Kidney (tissue), 14 donors: ENCODE results near the gene TRAPPC3L. TPM values are rescaled to one million over a fixed set of nuclear protein-coding genes. Genes with fewer than 3 reads are reported as not detected.

ENCODE experiments used
- DNase-seq, 5 donors: peaks; one replicate each; pipeline ENCODE4 v3.0.0-alpha.2; 2013 to 2020
- FAIRE-seq: peaks from 2 replicates; lab custom pipeline; 2012; peaks lifted over from hg19 to GRCh38; lab: Jason Lieb, UNC
- H3K27ac ChIP-seq, 2 donors: one replicate each; pipeline ENCODE4 v1.7.0; 2013; ENCODE audit warnings: low read depth in 2 of 2, low read length in 2 of 2, inconsistent platforms in 1 of 2
- H3K27me3 ChIP-seq: one replicate; pipeline ENCODE4 v1.7.1; 2013; ENCODE audit warnings: low read length, inconsistent platforms; ENCODE audit not compliant: control insufficient read depth, insufficient read depth
- H3K36me3 ChIP-seq, 3 donors: one replicate each; pipeline versions ENCODE4 v1.7.0 to v1.7.1; 2013; ENCODE audit warnings: low read length in 3 of 3, control low read depth in 1 of 3, inconsistent platforms in 1 of 3; ENCODE audit not compliant: insufficient read depth in 3 of 3, control insufficient read depth in 2 of 3
- H3K4me1 ChIP-seq, 3 donors: one replicate each; pipeline versions ENCODE4 v1.7.0 to v1.7.1; 2013; ENCODE audit warnings: low read length in 3 of 3, inconsistent platforms in 1 of 3, low read depth in 1 of 3; ENCODE audit not compliant: control insufficient read depth in 2 of 3, insufficient read depth in 2 of 3
- H3K4me3 ChIP-seq, 3 donors: one replicate each; pipeline versions ENCODE4 v1.7.0 to v1.8.1; 2013; ENCODE audit warnings: low read length in 3 of 3, control low read depth in 1 of 3, inconsistent platforms in 1 of 3
- H3K9ac ChIP-seq, 3 donors: one replicate each; pipeline versions ENCODE4 v1.7.0 to v1.7.1; 2013; ENCODE audit warnings: low read length in 3 of 3, control low read depth in 1 of 3, inconsistent platforms in 1 of 3
- H3K9me3 ChIP-seq, 3 donors: one replicate each; pipeline versions ENCODE4 v1.7.0 to v1.7.1; 2013; ENCODE audit warnings: low read length in 3 of 3, control low read depth in 1 of 3, inconsistent platforms in 1 of 3; ENCODE audit not compliant: control insufficient read depth in 2 of 3, insufficient read depth in 1 of 3
- CTCF ChIP-seq: IDR thresholded peaks from 3 replicates; pipeline ENCODE4 v1.5.1; 2012; ENCODE audit warnings: mild to moderate bottlenecking, moderate library complexity, borderline replicate concordance; ENCODE audit not compliant: insufficient read depth; ENCODE audit errors: extremely low read depth
- intact Hi-C: fragments of 100-400 bp; cut with DNase I; formaldehyde crosslinking; loops from one replicate; pipeline ENCODE4 v1.11.1; 2022
- polyA plus RNA-seq: library from polyadenylated mRNA; stranded (reverse); fragments of 350-450 nt; fragmentation: Illumina TruSeq; extraction: RNeasy Lipid Tissue Mini Kit (QIAGEN cat#74804); gene quantifications from one replicate; pipeline ENCODE4 v1.2.3, GENCODE V29; 2014; ENCODE audit warnings: low read depth, low replicate concordance; ENCODE audit not compliant: insufficient read depth
- total RNA-seq: library from RNA; stranded (reverse); fragmentation: NEBNext Ultra II Directional; extraction: Animal tissue kit (Norgen Biotek cat#: 25700); gene quantifications from one replicate; pipeline ENCODE4 v1.2.1, GENCODE V29; 2021
- donor health status: control.
- donor health status: control.
- donor health status: control.
- donor health status: control.
- donor health status: control.
- donor health status: DM: yes; HTN: yes; CAD: no.
- donor health status: Normal renal cell carcinoma (clear cell type).

TRAPPC3L gene
- total and polyA plus RNA-seq, 2 donors from 2014 or later = not detected

- intact Hi-C loops = no loop called here
- no peak for FAIRE-seq
- no peak overlapping the region for H3K27ac ChIP-seq
- no peaks in the 10 kb centered on the region for H3K9me3 ChIP-seq
- H3K4me3 ChIP-seq = no peak overlapping the region
- TF ChIP-seq CTCF = no peak
- H3K4me1 ChIP-seq = peaks cover 3 to 8% (median 5%) of the 10 kb centered on the region in 3 donors
- H3K9ac ChIP-seq = no peak overlapping the region
- no peak for DNase-seq
- no peaks in the 10 kb centered on the region for H3K27me3 ChIP-seq
- peaks cover 0 to 6% (median 4%) of the 10 kb centered on the region in 3 donors for H3K36me3 ChIP-seq
These were observed 32.0 kb upstream of the TRAPPC3L start for GRCh38 chr6:116577486-116577885.

GRCh38 chr6:116575227-116575626 is 29.7 kb upstream of the TRAPPC3L start:
- DNase-seq = no peak
- H3K9me3 ChIP-seq = no peaks in the 10 kb centered on the region
- H3K36me3 ChIP-seq = peaks cover 0 to 6% (median 4%) of the 10 kb centered on the region in 3 donors
- H3K4me1 ChIP-seq = peaks cover 3 to 13% (median 7%) of the 10 kb centered on the region in 3 donors
- FAIRE-seq = no peak
- intact Hi-C loops = no loop called here
- no peak overlapping the region for H3K27ac ChIP-seq
- H3K9ac ChIP-seq = no peak overlapping the region
- H3K4me3 ChIP-seq = no peak overlapping the region
- TF ChIP-seq CTCF = no peak
- H3K27me3 ChIP-seq = no peaks in the 10 kb centered on the region

- H3K27ac ChIP-seq = no peak overlapping the region
- intact Hi-C loops = no loop called here
- peak in 4 of 5 donors; percentile 16 to 57 (median 38) for DNase-seq
- peak overlapping the region; percentile 74 to 96 (median 95) for H3K9ac ChIP-seq
- H3K4me3 ChIP-seq = peak overlapping the region; percentile 91 to 99 (median 92)
- no peaks in the 10 kb centered on the region for H3K27me3 ChIP-seq
- no peaks in the 10 kb centered on the region for H3K9me3 ChIP-seq
- H3K4me1 ChIP-seq = peaks cover 3 to 19% (median 7%) of the 10 kb centered on the region in 3 donors
- TF ChIP-seq CTCF = no peak
- no peak for FAIRE-seq
- peaks cover 0 to 6% (median 4%) of the 10 kb centered on the region in 3 donors for H3K36me3 ChIP-seq
These were observed 26.7 kb upstream of the TRAPPC3L start for GRCh38 chr6:116572162-116572561.

GRCh38 chr6:116571683-116572000 is 26.2 kb upstream of the TRAPPC3L start:
- intact Hi-C loops = no loop called here
- H3K4me1 ChIP-seq = peaks cover 3 to 19% (median 7%) of the 10 kb centered on the region in 3 donors
- no peaks in the 10 kb centered on the region for H3K9me3 ChIP-seq
- FAIRE-seq (no peak), DNase-seq (no peak)
- H3K9ac ChIP-seq = peak overlapping the region; percentile 74 to 96 (median 95)
- H3K4me3 ChIP-seq = peak overlapping the region; percentile 91 to 99 (median 92)
- H3K36me3 ChIP-seq = peaks cover 0 to 4% (median 0%) of the 10 kb centered on the region in 3 donors
- no peak for TF ChIP-seq CTCF
- peak overlapping the region; percentile 73 to 85 for H3K27ac ChIP-seq
- H3K27me3 ChIP-seq = no peaks in the 10 kb centered on the region
